ENCODE results near the gene MYL12A. TPM values are rescaled to one million over a fixed set of nuclear protein-coding genes. Genes with fewer than 3 reads are reported as not detected.

The MYL12A gene
- total RNA-seq, 1 experiment from 2014 or later: 329 TPM

DNA sequence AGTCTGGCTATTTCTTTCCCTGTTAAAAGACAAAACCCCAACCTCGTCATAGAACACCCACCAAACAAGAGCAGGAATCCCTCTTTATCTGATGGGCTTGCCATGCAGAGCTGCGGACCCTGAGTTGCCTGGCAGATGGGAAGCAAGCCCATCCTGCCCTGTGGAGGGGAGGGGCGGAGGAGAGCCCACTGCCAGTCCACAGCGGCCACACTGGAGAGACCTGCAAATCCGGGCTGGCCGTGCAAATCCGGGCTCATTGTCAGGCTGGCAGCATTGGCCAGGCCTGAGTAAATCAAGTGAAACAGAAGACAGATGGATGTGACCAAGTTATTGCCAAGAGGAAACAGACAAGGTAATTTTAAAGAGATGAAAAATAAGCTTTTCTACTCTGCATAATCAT, 36.3 kb downstream of the MYL12A start:
- no peaks in the 10 kb centered on the region for H3K27me3 ChIP-seq (ENCODE audit: low read length)
- POLR2A ChIA-PET (ENCODE audit: unreplicated experiment): interaction anchor here (0.6 to 0.7 kb wide), 3 partner anchors 22 to 64 kb away, joined by 3 to 4 read pairs (median 3); partner anchors contain the start of genes MYL12B and MYOM1
- no peaks in the 10 kb centered on the region for H3K9me3 ChIP-seq (ENCODE audit: low read length)
- H3F3A ChIP-seq (ENCODE audit: low read length, unreplicated experiment): no peaks in the 10 kb centered on the region
- TF ChIP-seq EZH2phosphoT487 (IDR thresholded peaks at IDR 0.05; ENCODE audit: borderline replicate concordance, low read length): no peak
- TF ChIP-seq EZH2 (IDR thresholded peaks at IDR 0.05; ENCODE audit: low read length, unreplicated experiment): no peak
- no peak for TF ChIP-seq CTCF (conservative IDR thresholded peaks at IDR 0.05; ENCODE audit: low read depth, low read length)
- H3K36me3 ChIP-seq (ENCODE audit: low read depth, low read length): no peaks in the 10 kb centered on the region
- no peaks in the 10 kb centered on the region for H3K9me2 ChIP-seq (replicated peaks; ENCODE audit: low read length)
- no peak overlapping the region for H3K9ac ChIP-seq (ENCODE audit: low read length)
- H3K27ac ChIP-seq (ENCODE audit: low read length): no peak overlapping the region
- intact Hi-C loops (cut with micrococcal nuclease): loop anchor here (2.0 to 5.0 kb wide), 3 partner anchors 39 to 488 kb away; no protein-coding TSS in a partner anchor
- no peak for DNase-seq
- peak overlapping the region; percentile 53; the same call in 1 of the 2 replicates for H2AFZ ChIP-seq (ENCODE audit: low read length)
- no peak overlapping the region for H3K4me3 ChIP-seq (ENCODE audit: low read length)
- no peak overlapping the region for H3K4me2 ChIP-seq (ENCODE audit: low read length)
- no TSS peak for BruUV-seq (replicated peaks)
- no peaks in the 10 kb centered on the region for H4K20me1 ChIP-seq (ENCODE audit: low read length)
- ATAC-seq: peak; percentile 33
- CTCF ChIA-PET: no interaction called here
- H3K4me1 ChIP-seq (ENCODE audit: insufficient read depth, low read length): peaks cover 27% of the 10 kb centered on the region
- no peaks in the 10 kb centered on the region for H3K79me2 ChIP-seq (ENCODE audit: low read length)

GRCh38 chr18:3284501-3284900, 36.9 kb downstream of the MYL12A start:
- DNase-seq (no peak), ATAC-seq (no peak)
- BruUV-seq (replicated peaks): no TSS peak
- Histone ChIP-seq H3K27ac (ENCODE audit: low read length) (no peak overlapping the region), H3K4me2 (ENCODE audit: low read length) (no peak overlapping the region), H3K4me1 (ENCODE audit: insufficient read depth, low read length) (peaks cover 27% of the 10 kb centered on the region), H3K4me3 (ENCODE audit: low read length) (no peak overlapping the region), H3K27me3 (ENCODE audit: low read length) (no peaks in the 10 kb centered on the region), H2AFZ (ENCODE audit: low read length) (no peak overlapping the region), H3F3A (ENCODE audit: low read length, unreplicated experiment) (no peaks in the 10 kb centered on the region), H3K79me2 (ENCODE audit: low read length) (no peaks in the 10 kb centered on the region), H3K9me3 (ENCODE audit: low read length) (no peaks in the 10 kb centered on the region), H3K9me2 (replicated peaks; ENCODE audit: low read length) (no peaks in the 10 kb centered on the region), H3K36me3 (ENCODE audit: low read depth, low read length) (no peaks in the 10 kb centered on the region), H3K9ac (ENCODE audit: low read length) (no peak overlapping the region), H4K20me1 (ENCODE audit: low read length) (no peaks in the 10 kb centered on the region)
- ChIA-PET CTCF (no interaction called here), POLR2A (ENCODE audit: unreplicated experiment) (interaction anchor here (0.7 kb wide), 1 partner anchor 39 kb away, joined by 3 read pairs; no protein-coding TSS in a partner anchor)
- intact Hi-C loops (cut with micrococcal nuclease): loop anchor here (5.0 kb wide), 2 partner anchors 228 to 488 kb away; no protein-coding TSS in a partner anchor
- no peak for TF ChIP-seq EZH2 (IDR thresholded peaks at IDR 0.05; ENCODE audit: low read length, unreplicated experiment)

GRCh38 chr18:3286159-3286558, 38.6 kb downstream of the MYL12A start:
- ChIA-PET POLR2A (ENCODE audit: unreplicated experiment) (no interaction called here), CTCF (no interaction called here)
- H3K79me2 ChIP-seq (ENCODE audit: low read length): no peaks in the 10 kb centered on the region
- TF ChIP-seq EZH2 (IDR thresholded peaks at IDR 0.05; ENCODE audit: low read length, unreplicated experiment): no peak
- no peak for TF ChIP-seq EZH2phosphoT487 (IDR thresholded peaks at IDR 0.05; ENCODE audit: borderline replicate concordance, low read length)
- TF ChIP-seq CTCF (conservative IDR thresholded peaks at IDR 0.05; ENCODE audit: low read depth, low read length): no peak
- no peaks in the 10 kb centered on the region for H4K20me1 ChIP-seq (ENCODE audit: low read length)
- H2AFZ ChIP-seq (ENCODE audit: low read length): no peak overlapping the region
- H3K9me3 ChIP-seq (ENCODE audit: low read length): peaks cover 3% of the 10 kb centered on the region
- DNase-seq (no peak), ATAC-seq (no peak)
- no peaks in the 10 kb centered on the region for H3K9me2 ChIP-seq (replicated peaks; ENCODE audit: low read length)
- no peaks in the 10 kb centered on the region for H3F3A ChIP-seq (ENCODE audit: low read length, unreplicated experiment)
- intact Hi-C loops (cut with micrococcal nuclease): no loop called here
- H3K9ac ChIP-seq (ENCODE audit: low read length): no peak overlapping the region
- H3K4me1 ChIP-seq (ENCODE audit: insufficient read depth, low read length): peaks cover 27% of the 10 kb centered on the region
- no peak overlapping the region for H3K4me3 ChIP-seq (ENCODE audit: low read length)
- no peaks in the 10 kb centered on the region for H3K27me3 ChIP-seq (ENCODE audit: low read length)
- no TSS peak for BruUV-seq (replicated peaks)
- H3K27ac ChIP-seq (ENCODE audit: low read length): no peak overlapping the region
- no peaks in the 10 kb centered on the region; the same call in 1 of the 2 replicates for H3K36me3 ChIP-seq (ENCODE audit: low read depth, low read length)
- H3K4me2 ChIP-seq (ENCODE audit: low read length): no peak overlapping the region
